Esophagus muscularis mucosa (tissue), 4 donors: ENCODE results near the gene MED14. TPM values are rescaled to one million over a fixed set of nuclear protein-coding genes. Genes with fewer than 3 reads are reported as not detected.

Experiments
- DNase-seq: peaks from one replicate; pipeline ENCODE4 v3.0.0-alpha.2; 2017; ENCODE audit errors: extremely low spot score
- H3K27ac ChIP-seq, 4 donors: fragments of 200-600 bp; sonication (generic); replicated peaks in 1 of 4; 1 replicate in 3 of 4; 2 replicates in 1 of 4; pipeline ENCODE4 v1.5.1; 2016 to 2019; ENCODE audit warnings: mild to moderate bottlenecking in 1 of 4
- H3K27me3 ChIP-seq, 4 donors: fragments of 200-600 bp; sonication (generic); one replicate each; pipeline versions ENCODE4 v1.5.1 to v1.6.0; 2016 to 2019
- H3K36me3 ChIP-seq, 4 donors: fragments of 200-600 bp; sonication (generic); one replicate each; pipeline ENCODE4 v1.5.1; 2016 to 2019
- H3K4me1 ChIP-seq, 4 donors: fragments of 200-600 bp; sonication (generic); one replicate each; pipeline ENCODE4 v1.5.1; 2016 to 2019
- H3K4me3 ChIP-seq, 4 donors: fragments of 200-600 bp; sonication (generic); 1 replicate in 2 of 4; 2 replicates in 2 of 4; pipeline ENCODE4 v1.5.1; 2016 to 2019; ENCODE audit warnings: mild to moderate bottlenecking in 4 of 4, moderate library complexity in 1 of 4
- H3K9me3 ChIP-seq, 4 donors: fragments of 200-600 bp; sonication (generic); 1 replicate in 3 of 4; 2 replicates in 1 of 4; pipeline ENCODE4 v1.5.1; 2016 to 2019
- CTCF ChIP-seq, 3 experiments: fragments of 200-600 bp in 2 of 3; fragments of 450-650 bp in 1 of 3; sonication (generic) in 2 of 3; IDR thresholded peaks; one replicate each; pipeline ENCODE4 v1.5.1; 2017 to 2019; ENCODE audit warnings: antibody characterized with exemption in 3 of 3, mild to moderate bottlenecking in 2 of 3, moderate library complexity in 1 of 3
- EP300 ChIP-seq: sonication (generic); formaldehyde crosslinking; IDR thresholded peaks from one replicate; pipeline ENCODE4 v1.6.1; 2017; ENCODE audit warnings: antibody characterized with exemption
- POLR2A ChIP-seq: fragments of 450-650 bp; IDR thresholded peaks from one replicate; pipeline ENCODE4 v1.6.1; 2017; ENCODE audit warnings: antibody characterized with exemption, moderate library complexity, mild to moderate bottlenecking, low read depth
- POLR2AphosphoS5 ChIP-seq, 2 donors: sonication (generic); formaldehyde crosslinking; IDR thresholded peaks; one replicate each; pipeline ENCODE4 v1.6.1; 2017; ENCODE audit warnings: antibody characterized with exemption in 2 of 2
- WGBS: methylation state at CpG from one replicate; pipeline ENCODE4 v1.1.5; 2018; 5-methylcytosine and 5-hydroxymethylcytosine counted together
- intact Hi-C: fragments of 100-400 bp; cut with DNase I; formaldehyde crosslinking; loops from one replicate; pipeline ENCODE4 v1.15.1; 2023
- total RNA-seq, 4 donors: library from RNA; depleted of rRNA; stranded (reverse); fragments of >200 nt; gene quantifications; one replicate each; pipeline versions ENCODE4 v1.1.0 to v1.2.1, GENCODE V29; 2016

MED14 gene
- total RNA-seq, 4 donors from 2014 or later, result 20.0 to 29.9 (median 24.3) TPM

GRCh38 chrX:40709395-40709794 is 25.9 kb downstream of the MED14 start:
- intact Hi-C loops, result no loop called here
- DNase-seq, result no peak

GRCh38 chrX:40705658-40706312 is 29.6 kb downstream of the MED14 start:
- TF ChIP-seq EP300 (no peak), CTCF (IDR thresholded peaks at IDR 0.05) (no peak), POLR2A (no peak), POLR2AphosphoS5 (IDR thresholded peaks at IDR 0.05) (no peak)
- 78% methylated on average over 5 of the region's 5 CpGs for WGBS
- Histone ChIP-seq H3K27me3 (no peaks in the 10 kb centered on the region), H3K27ac (no peak overlapping the region), H3K9me3 (no peaks in the 10 kb centered on the region), H3K4me3 (no peak overlapping the region), H3K36me3 (peaks cover 0 to 44% (median 16%) of the 10 kb centered on the region in 4 donors), H3K4me1 (no peaks in the 10 kb centered on the region)
- no peak for DNase-seq
- intact Hi-C loops, result no loop called here

More at GRCh38 chrX:40709395-40709794, 25.9 kb downstream of the MED14 start:
- Histone ChIP-seq H3K9me3 (no peaks in the 10 kb centered on the region), H3K4me3 (no peak overlapping the region), H3K36me3 (peaks cover 0 to 62% (median 25%) of the 10 kb centered on the region in 4 donors), H3K27ac (no peak overlapping the region), H3K27me3 (no peaks in the 10 kb centered on the region), H3K4me1 (no peaks in the 10 kb centered on the region)
- TF ChIP-seq POLR2A (no peak), EP300 (no peak), CTCF (IDR thresholded peaks at IDR 0.05) (no peak), POLR2AphosphoS5 (IDR thresholded peaks at IDR 0.05) (no peak)
- 97% methylated on average over 1 of the region's 1 CpG for WGBS

GRCh38 chrX:40700640-40701342 is 34.6 kb downstream of the MED14 start:
- Histone ChIP-seq H3K36me3 (peaks cover 0 to 31% (median 13%) of the 10 kb centered on the region in 4 donors), H3K27ac (no peak overlapping the region), H3K27me3 (no peaks in the 10 kb centered on the region), H3K4me3 (no peak overlapping the region), H3K4me1 (no peaks in the 10 kb centered on the region), H3K9me3 (peaks cover 0 to 4% (median 0%) of the 10 kb centered on the region in 4 donors)
- WGBS, result 86% methylated on average over 4 of the region's 4 CpGs
- no peak for DNase-seq
- TF ChIP-seq CTCF (IDR thresholded peaks at IDR 0.05), result no peak
- no peak for TF ChIP-seq POLR2A
- intact Hi-C loops, result no loop called here

GRCh38 chrX:40698851-40699250 is 36.5 kb downstream of the MED14 start:
- intact Hi-C loops, result no loop called here
- WGBS, result 83% methylated on average over 1 of the region's 1 CpG
- TF ChIP-seq EP300 (no peak), CTCF (IDR thresholded peaks at IDR 0.05) (no peak), POLR2A (no peak), POLR2AphosphoS5 (IDR thresholded peaks at IDR 0.05) (no peak)
- H3K27me3 ChIP-seq, result no peaks in the 10 kb centered on the region
- no peaks in the 10 kb centered on the region for H3K4me1 ChIP-seq
- H3K4me3 ChIP-seq, result no peak overlapping the region
- H3K27ac ChIP-seq, result no peak overlapping the region
- H3K9me3 ChIP-seq, result peaks cover 0 to 4% (median 0%) of the 10 kb centered on the region in 4 donors
- H3K36me3 ChIP-seq, result peaks cover 0 to 33% (median 9%) of the 10 kb centered on the region in 4 donors
- DNase-seq, result no peak
